GM21515 (cell line): Measurements from ENCODE around the gene SLC30A2.
A peak's percentile ranks its signal among the peaks of the same experiment; 100 is the strongest.

Experiments
- ATAC-seq: cut with Tn5 transposase; IDR thresholded peaks from one replicate; pipeline ENCODE4 v1.9.1; 2021; ENCODE audit not compliant: unreplicated experiment

The SLC30A2 gene

DNA sequence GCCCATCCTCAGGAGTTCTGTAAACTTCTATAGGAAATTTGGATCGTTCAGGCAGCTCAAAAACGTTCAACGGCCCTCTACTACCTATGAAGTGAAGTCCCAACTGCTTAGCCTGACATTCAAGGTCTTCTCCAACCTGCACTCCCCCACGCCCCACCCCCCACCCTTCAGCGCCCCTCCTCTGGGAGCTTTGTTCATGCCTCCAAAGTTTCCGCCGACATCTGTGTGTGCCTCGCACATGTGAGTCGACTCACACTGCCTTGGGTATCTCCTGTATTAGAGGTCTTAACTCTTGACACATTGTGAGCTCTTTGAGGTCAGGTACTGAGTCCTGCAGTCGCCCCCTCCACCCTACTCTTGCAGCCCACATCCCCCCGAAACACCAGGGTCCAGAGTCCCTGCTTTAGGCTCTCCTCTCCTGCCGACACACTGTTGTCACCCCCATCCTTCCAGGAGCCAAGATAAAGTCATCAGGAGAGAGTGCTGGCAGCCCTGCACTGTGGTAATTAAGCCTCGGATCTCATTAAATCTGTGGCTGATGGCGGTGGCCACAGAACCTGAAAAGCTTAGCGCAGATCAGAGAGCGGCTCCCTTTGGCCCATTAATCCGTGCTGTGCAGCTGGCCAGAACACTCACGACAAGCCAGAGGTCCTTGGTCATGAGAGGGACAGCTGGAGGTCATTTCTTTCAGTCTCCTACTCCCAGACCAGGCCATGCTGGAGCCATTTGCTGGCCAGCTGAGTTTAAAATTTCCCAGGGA lies 46.7 kb downstream of the SLC30A2 start:
- no peak for ATAC-seq

DNA sequence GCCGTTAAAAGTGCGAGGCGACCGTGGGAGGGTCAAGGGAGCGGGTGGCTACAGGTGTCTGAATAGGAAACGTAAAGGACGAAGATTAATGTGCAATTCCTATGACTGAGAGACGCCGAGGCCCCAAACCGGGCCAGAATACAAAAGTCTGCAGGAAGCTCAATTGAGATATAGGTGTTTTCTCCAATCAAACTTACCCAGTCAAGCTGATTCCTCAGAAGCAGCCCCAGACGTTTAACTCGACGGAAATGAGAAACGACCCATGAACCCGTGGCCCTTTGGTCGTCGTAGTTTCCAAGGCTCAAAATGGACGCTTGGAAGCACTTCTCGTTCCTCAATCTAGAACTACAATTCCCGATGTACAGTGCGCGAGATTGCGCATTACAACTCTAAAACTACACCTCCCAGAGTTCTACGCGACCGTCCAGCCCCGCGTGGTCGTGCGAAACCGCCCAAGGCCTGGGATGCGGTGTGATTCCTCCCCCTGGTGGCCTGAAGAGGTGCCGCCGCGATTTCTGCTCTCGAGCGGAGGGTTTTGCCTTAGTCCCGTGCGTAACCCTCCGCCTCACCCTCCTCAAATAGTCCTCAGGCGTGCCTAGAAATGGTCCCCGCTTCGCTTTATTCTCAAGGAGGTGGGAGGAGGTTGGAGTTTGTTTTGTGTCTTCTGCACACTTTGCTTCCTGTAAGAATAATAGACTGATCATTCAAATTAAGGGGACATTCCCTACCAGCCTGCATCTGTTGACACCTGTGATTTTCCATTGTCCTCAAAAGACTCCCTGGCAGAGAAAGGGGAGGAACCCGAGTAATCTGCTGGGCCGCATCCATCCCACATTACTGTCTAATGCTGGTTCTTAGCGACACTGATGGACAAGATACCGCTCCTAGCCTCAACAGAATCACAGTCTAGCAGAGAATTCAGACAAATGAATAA lies 47.8 kb downstream of the SLC30A2 start, which contains the start of gene PAFAH2:
PAFAH2 (minus strand) TSS at position 236 of the 934 bp plus-strand sequence. CDS start 7,247 bp downstream, outside the sequence.
- ATAC-seq, result peak; percentile 93

DNA sequence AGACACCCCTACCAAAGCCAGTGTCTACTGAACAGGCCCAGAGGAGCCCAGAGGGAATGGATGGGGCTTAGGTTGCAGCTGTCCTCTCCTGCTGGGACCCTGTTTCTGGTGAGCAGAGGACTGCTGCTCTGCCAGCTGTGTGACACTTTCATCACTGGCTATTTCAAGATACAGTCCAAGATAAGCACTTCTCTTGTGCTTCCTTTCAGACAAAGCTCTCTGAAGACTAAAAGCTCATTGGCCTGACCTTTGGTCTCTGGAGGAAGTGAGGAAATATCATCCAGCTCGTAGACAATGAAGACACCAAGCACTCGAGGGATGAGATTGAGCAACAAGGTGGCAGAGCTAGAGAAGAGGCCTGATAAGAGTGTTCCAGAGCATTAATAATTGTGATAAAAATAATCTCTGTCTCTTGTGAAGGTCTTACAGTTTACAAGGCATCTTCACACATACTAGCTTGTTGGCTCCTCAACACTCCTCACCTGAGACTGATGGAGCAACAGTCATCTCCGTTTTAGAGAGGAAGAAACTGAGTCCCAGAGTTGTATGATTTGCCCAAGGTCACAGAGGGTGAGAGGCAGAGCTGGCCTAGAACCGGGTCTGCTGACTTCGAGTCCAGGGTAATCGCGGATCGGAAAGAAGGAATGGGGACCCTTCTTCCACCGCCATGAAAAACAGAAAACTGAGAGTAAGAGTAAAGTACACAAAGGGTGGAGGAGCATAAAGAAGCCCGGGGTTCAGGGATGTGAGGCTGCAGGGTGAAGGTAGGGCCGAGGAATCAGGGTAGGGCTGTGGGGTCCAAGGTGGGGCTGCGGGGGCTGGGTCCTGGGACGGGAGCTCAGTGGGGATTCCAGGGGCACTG lies 48.7 kb downstream of the SLC30A2 start:
- ATAC-seq, result peak; percentile 28

DNA sequence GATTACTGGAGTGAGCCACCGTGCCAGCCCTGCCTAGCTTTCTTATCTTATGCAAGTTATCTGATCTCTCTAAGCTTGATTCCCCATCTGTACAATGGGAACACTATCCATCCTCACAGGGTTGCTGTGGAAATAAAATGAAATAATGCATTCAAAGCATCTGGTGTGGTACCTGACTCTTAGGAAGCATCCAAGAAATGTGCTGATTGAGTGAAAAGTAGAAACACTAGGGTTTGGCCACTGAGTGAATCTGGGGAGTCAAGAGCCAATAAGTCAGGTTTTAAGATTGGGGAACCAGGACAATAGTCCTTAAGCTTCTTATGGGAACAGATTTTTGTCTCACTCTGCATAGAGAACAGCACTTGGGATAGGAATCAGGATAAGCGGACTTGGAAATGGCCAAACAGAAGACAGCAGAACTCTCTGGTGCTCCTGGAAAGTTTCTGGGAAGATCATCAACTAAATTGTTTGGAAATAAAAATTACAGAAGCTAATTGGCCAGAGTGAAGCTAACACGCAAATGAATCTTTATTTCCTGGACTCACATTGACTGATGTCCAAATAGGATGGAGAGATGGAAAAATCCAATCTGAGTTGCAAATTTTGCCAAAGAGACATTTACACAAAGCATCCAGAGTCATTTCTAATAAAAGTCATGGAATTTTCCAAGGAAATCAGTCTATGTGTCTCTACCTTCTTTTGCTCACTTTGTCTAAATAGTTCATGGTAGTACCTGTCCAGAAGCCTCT lies 51.3 kb downstream of the SLC30A2 start:
- no peak for ATAC-seq

DNA sequence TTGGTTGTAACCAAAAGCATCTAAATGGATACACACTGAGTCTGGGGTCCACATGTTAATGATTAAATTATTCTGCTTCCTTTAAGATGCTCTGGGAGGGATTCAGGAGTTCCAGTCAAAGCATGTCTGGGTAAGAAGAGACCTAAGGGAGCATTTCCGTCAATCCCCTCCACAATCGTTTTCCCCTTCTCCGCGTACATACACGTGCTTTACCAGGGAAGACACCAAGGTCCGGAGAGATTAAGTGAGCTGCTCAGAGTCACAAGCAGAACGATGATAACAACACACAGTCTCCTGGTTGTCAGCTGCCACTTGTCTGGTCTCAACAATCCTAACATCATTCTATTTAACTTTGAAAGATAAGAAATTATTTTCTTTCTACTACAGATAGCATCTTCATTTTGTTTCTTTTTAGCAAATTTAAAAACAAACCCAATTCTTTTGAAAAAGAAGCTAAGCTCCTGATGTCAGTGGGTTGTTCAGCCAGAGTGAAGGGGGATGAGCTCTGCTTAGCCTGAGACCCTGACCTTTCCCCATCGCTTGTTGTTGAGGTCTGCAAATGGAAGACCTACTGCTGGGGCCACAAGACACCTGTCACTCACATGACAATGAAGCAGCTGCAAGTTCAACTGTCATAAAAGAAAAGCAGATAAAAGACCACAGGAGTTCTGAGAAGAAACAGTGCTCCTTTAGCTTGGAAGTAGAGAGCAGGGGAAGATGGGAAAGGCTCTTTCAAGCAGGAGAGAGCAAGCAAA lies 52.5 kb downstream of the SLC30A2 start:
- no peak for ATAC-seq

DNA sequence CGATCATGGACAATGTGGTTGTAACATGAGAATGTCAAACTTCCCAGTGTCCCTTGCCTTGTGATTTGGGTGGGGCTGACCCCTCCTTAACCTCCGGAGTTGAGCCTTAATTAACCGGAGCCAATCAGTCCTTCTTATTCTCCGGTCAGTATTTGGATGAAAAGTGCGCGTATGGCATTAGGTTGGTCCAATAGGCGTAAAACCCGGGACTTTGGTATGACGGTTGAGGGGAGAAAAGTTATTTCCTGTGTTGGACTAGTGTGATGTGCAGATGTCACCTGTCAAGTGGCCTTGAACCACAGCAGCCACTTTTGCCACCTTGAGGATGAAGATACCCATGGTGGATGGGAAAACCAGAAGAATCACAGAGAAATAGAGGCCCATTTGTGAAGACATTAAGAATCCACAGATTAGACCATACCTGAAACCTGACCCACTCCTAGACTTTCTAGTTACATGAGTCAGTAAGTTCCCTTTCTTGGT lies 53.2 kb downstream of the SLC30A2 start:
- no peak for ATAC-seq

DNA sequence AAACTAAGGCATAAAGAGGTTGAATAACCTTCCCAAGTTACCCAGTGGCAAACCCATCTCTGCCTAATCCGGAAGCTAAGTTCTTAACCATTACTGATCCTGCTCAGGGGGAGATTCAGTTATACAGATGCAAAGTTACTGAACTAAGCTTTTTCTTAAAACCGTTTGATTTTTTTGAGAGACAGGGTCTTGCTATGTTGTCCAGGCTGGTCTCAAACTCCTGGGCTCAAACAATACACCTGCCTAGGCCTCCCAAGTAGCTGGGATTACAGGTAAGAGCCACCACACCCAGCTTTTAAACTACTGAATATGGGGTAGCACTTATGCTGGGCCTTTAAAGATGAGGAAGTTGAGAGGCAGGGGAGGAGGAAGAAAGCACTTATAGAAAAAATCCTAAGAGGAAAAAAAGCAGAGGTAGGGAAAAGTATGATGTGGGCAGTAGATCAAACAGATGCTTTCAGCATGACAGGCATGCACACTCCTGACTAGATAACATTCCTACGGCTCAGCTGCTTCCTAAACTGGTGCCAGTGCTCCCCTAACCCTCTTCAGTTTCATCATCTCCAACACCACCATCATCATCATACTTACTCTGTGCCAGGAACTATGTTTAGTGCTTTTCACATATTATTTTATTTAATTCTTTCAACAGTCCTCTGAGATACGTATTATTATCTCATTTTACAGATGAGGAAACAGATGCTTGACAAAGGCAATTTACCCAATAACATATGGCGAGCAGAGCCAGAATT lies 53.8 kb downstream of the SLC30A2 start:
- no peak for ATAC-seq

DNA sequence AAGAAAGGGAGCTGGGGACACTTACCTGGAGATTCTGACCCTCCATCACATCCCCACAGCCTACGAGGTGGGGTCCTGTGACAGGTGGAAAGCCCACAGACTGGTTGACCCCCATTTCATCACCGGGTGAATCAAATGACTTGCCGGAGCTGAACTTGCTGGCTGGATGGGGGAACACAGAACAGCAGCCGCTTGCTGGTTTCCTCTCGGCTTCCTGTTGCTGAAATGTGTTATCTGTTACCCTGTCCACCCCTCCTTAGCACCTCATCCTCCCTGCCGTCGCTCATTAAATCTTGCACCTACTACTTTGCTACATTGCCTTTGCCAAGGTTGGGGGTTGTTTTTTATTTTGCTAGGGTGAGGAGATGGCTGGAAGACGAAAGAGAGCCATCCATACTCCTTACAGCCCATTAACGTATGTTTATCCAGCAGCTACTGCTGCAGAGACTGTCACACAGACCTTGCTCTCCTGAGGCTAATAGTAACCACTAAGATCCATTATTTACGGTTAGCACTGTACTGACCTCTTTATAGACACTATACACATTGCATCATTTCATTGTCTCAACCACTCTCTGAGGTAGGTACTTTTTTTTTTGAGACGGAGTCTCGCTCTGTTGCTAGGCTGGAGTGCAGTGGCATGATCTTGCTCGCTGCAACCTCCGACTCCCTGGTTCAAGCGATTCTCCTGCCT lies 55.1 kb downstream of the SLC30A2 start:
- no peak for ATAC-seq

DNA sequence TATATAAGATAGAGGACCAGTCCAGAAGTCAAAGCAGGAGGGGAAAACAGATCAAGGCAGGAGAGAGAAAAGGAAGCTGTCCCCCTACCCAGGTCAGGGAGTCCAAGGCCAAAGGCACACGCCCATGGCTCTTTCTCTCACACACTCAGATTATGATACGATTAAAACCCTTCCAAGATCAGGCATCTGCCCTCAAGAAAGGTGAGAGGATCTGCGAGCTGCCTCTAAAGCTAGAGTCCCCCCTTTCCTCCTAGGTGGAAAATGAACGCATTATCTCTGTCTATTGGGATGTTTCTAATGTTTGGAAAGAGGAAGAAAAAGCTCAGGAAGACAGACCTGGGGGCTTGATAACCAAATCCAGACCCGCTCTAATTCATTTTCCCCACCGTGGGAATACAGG lies 55.7 kb downstream of the SLC30A2 start:
- no peak for ATAC-seq

DNA sequence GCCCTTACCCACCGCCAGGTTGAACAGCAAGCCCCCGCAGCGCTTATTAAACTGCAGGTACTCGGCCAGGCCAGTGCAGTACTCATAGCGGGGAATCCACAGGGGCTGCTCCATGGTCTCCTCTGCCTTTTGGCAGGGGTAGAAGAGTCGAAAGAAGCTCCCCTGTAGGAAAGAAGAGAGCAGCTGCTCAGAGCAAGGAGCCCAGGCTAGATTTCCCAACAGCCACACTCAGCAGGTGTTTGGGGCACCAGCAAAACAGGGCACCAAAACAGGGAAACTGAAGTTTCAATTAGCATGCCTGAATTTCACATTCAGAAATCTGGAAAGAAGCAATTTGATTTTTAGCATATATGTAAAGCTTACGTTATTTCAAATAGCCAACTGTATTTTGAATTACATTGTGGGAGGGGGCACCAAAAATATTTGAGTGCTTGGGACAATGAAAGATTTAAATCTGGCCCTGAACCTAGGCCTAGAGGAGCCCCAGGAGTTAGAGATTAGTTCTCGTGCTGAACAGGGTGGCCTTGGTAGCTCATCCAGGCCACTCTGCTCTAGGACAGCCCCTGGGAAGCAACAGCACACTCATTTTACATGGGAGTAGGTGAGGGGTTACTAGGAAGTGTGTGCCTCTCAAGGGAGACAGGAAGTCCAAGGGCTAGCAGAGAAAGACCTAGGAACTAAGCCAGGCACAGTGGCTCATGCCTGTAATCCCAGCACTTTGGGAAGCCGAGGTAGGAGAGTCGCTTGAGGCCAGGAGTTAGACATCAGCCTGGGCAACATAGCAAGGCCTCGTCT lies 56.3 kb downstream of the SLC30A2 start:
- no peak for ATAC-seq

DNA sequence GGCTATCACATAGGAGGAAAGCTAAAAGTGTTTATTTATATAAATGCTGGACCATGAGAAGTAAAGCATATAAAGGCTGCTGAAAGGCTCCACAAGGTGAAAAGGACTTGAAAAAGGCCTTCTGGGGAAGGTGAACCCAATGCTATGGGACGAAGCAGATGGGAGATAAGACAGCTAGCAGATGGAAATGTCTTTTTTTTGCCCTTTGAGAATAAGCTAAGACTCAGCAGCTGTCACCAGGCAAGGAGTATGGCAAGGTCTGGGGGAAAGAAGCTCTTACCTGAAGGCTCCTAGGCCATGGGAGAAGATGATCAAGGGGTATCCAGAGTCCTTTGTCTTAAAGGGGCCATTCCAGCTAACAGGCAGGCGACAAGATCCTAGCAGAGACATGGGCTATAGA lies 58.0 kb downstream of the SLC30A2 start:
- no peak for ATAC-seq
